B cell (primary cell): ENCODE measurements around the gene QSOX1. TPM values are rescaled to one million over a fixed set of nuclear protein-coding genes. Genes with fewer than 3 reads are reported as not detected.

ENCODE experiments used
- ATAC-seq: fragments of 200-7000 bp; cut with Tn5 transposase; one replicate; pipeline ENCODE4 v1.10.0; 2021; ENCODE audit warnings: low read depth, mild to moderate bottlenecking, moderate number of reproducible peaks, moderate library complexity
- CTCF ChIA-PET: fragments of 350-600 bp; sonication (Branson Sonifier 250); formaldehyde crosslinking; loops from one replicate; lab custom pipeline; 2021; ENCODE audit warnings: antibody characterized with exemption, inconsistent platforms; lab: Charles Lee
- POLR2A ChIA-PET: fragments of 350-600 bp; sonication (Branson Sonifier 250); formaldehyde crosslinking; loops from one replicate; lab custom pipeline; 2021; ENCODE audit warnings: antibody characterized with exemption; lab: Charles Lee
- DNase-seq: peaks from one replicate; pipeline ENCODE4 v3.0.0; 2013
- H2AFZ ChIP-seq: 2 replicates; pipeline ENCODE4 v1.6.1; 2012; ENCODE audit warnings: mild to moderate bottlenecking, low read depth, low read length; ENCODE audit not compliant: insufficient read depth, poor library complexity, severe bottlenecking
- H3K27ac ChIP-seq, 2 donors: 1 replicate in 1 of 2; 2 replicates in 1 of 2; pipeline ENCODE4 v1.5.1; 2012 to 2013; ENCODE audit warnings: low read length in 2 of 2, mild to moderate bottlenecking in 2 of 2, moderate library complexity in 1 of 2
- H3K27me3 ChIP-seq, 4 experiments: fragments of 200-600 bp in 1 of 4; sonication (generic) in 1 of 4; replicated peaks in 1 of 4; 1 replicate in 2 of 4; 2 replicates in 2 of 4; pipeline versions ENCODE4 v1.6.1 to v1.7.0; 2013 to 2016; ENCODE audit warnings: low read length in 3 of 4, mild to moderate bottlenecking in 2 of 4, mixed read lengths in 1 of 4, moderate library complexity in 1 of 4; ENCODE audit not compliant: insufficient read depth in 4 of 4, control insufficient read depth in 3 of 4; ENCODE audit errors: control extremely low read depth in 1 of 4
- H3K36me3 ChIP-seq, 2 experiments: replicated peaks in 1 of 2; 1 replicate in 1 of 2; 2 replicates in 1 of 2; pipeline versions ENCODE4 v1.6.1 to v1.7.1; 2013; ENCODE audit warnings: low read length in 1 of 2; ENCODE audit not compliant: insufficient read depth in 2 of 2, control insufficient read depth in 1 of 2; ENCODE audit errors: control extremely low read depth in 1 of 2, extremely low read depth in 1 of 2
- H3K4me1 ChIP-seq, 2 donors: fragments of 200-600 bp in 1 of 2; sonication (generic) in 1 of 2; 1 replicate in 1 of 2; 2 replicates in 1 of 2; pipeline versions ENCODE4 v1.5.1 to v1.6.1; 2013 to 2017; ENCODE audit warnings: low read length in 2 of 2; ENCODE audit not compliant: control insufficient read depth in 2 of 2, insufficient read depth in 2 of 2
- H3K4me2 ChIP-seq: replicated peaks from 2 replicates; pipeline ENCODE3; 2012; ENCODE audit warnings: mild to moderate bottlenecking, low read depth, low read length; ENCODE audit not compliant: poor library complexity, severe bottlenecking
- H3K4me3 ChIP-seq, 5 experiments: fragments of 200-600 bp in 1 of 5; sonication (generic) in 1 of 5; 1 replicate in 3 of 5; 2 replicates in 2 of 5; pipeline versions ENCODE4 v1.5.1 to v1.7.0; 2011 to 2016; ENCODE audit warnings: low read length in 4 of 5, mild to moderate bottlenecking in 4 of 5, low read depth in 2 of 5, control low read depth in 1 of 5, moderate library complexity in 1 of 5; ENCODE audit not compliant: insufficient read depth in 1 of 5; ENCODE audit errors: control extremely low read depth in 1 of 5, extremely low read depth in 1 of 5
- H3K79me2 ChIP-seq: fragments of 200-600 bp; sonication (generic); one replicate; pipeline ENCODE4 v1.6.0; 2016; ENCODE audit warnings: low read length; ENCODE audit not compliant: control insufficient read depth, insufficient read depth
- H3K9ac ChIP-seq: fragments of 200-600 bp; sonication (generic); 2 replicates; pipeline ENCODE4 v1.6.1; 2017; ENCODE audit warnings: mild to moderate bottlenecking, low read length, moderate library complexity
- H3K9me3 ChIP-seq, 3 donors: one replicate each; pipeline versions ENCODE4 v1.6.1 to v1.7.1; 2013; ENCODE audit warnings: low read length in 2 of 3; ENCODE audit not compliant: control insufficient read depth in 2 of 3, insufficient read depth in 1 of 3; ENCODE audit errors: control extremely low read depth in 1 of 3
- H4K20me1 ChIP-seq: 2 replicates; pipeline ENCODE4 v1.6.0; 2012; ENCODE audit warnings: mild to moderate bottlenecking, low read length; ENCODE audit not compliant: insufficient read depth, control insufficient read depth, poor library complexity, severe bottlenecking
- H3K27ac Mint-ChIP-seq: one replicate; pipeline ENCODE4 v1.8.0; 2021; ENCODE audit warnings: mixed read lengths
- H3K27me3 Mint-ChIP-seq: one replicate; pipeline ENCODE4 v1.8.0; 2021; ENCODE audit warnings: mixed read lengths
- H3K4me1 Mint-ChIP-seq: one replicate; pipeline ENCODE4 v1.8.0; 2021; ENCODE audit warnings: mixed read lengths
- H3K4me3 Mint-ChIP-seq: one replicate; pipeline ENCODE4 v1.8.0; 2021; ENCODE audit warnings: mixed read lengths
- H3K9me3 Mint-ChIP-seq: one replicate; pipeline ENCODE4 v1.8.0; 2022; ENCODE audit warnings: mixed read lengths; ENCODE audit not compliant: insufficient read depth
- EZH2 ChIP-seq: IDR thresholded peaks from 2 replicates; pipeline ENCODE4 v1.6.1; 2012; ENCODE audit warnings: borderline replicate concordance, low read depth, mild to moderate bottlenecking, moderate library complexity, low read length; ENCODE audit not compliant: insufficient read depth, poor library complexity, severe bottlenecking
- WGBS: methylation state at CpG from one replicate; pipeline ENCODE4 v1.1.5; 2013; ENCODE audit warnings: missing lambda C conversion rate; ENCODE audit not compliant: insufficient coverage; 5-methylcytosine and 5-hydroxymethylcytosine counted together
- intact Hi-C: fragments of 100-400 bp; cut with micrococcal nuclease; formaldehyde crosslinking; loops from one replicate; pipeline ENCODE4 v1.10.0; 2022
- polyA plus RNA-seq: library from polyadenylated mRNA; depleted of rRNA; stranded (reverse); fragments of >200 nt; gene quantifications from 2 replicates; pipeline ENCODE4 v1.2.3, GENCODE V29; 2012
- total RNA-seq, 2 donors: library from RNA; stranded (reverse); fragments of 120-200 nt in 1 of 2; gene quantifications; 1 replicate in 1 of 2; 2 replicates in 1 of 2; pipeline versions ENCODE4 v1.2.3 to v1.2.4, GENCODE V29; 2013 to 2022
- TF ChIP-seq, protein P1 (sequence below): fragments of 200-600 bp; IDR thresholded peaks from one replicate; pipeline ENCODE4 v1.8.0; 2022; ENCODE audit warnings: antibody characterized with exemption, mild to moderate bottlenecking

QSOX1 gene
- total and polyA plus RNA-seq, 2 donors (not counting 1 experiment from before 2014, with no cell fraction given), result 11.4 to 20.6 TPM

GRCh38 chr1:180234369-180235076, 79.9 kb downstream of the QSOX1 start:
- H3K4me3 ChIP-seq, result no peak overlapping the region
- CTCF ChIA-PET, result no interaction called here
- Mint-ChIP-seq H3K4me3 (peak overlapping the region; percentile 66), H3K4me1 (peaks cover 38% of the 10 kb centered on the region), H3K27me3 (peaks cover 69% of the 10 kb centered on the region), H3K9me3 (no peaks in the 10 kb centered on the region), H3K27ac (no peak overlapping the region)
- no peak overlapping the region for H3K27ac ChIP-seq
- H3K79me2 ChIP-seq, result no peaks in the 10 kb centered on the region
- DNase-seq (peak; percentile 54), ATAC-seq (no peak)
- POLR2A ChIA-PET, result no interaction called here
- intact Hi-C loops, result no loop called here
- WGBS, result 6% methylated on average over 51 of the region's 51 CpGs
- TF ChIP-seq EZH2, result peak; percentile 77
- TF ChIP-seq, protein P1, sequence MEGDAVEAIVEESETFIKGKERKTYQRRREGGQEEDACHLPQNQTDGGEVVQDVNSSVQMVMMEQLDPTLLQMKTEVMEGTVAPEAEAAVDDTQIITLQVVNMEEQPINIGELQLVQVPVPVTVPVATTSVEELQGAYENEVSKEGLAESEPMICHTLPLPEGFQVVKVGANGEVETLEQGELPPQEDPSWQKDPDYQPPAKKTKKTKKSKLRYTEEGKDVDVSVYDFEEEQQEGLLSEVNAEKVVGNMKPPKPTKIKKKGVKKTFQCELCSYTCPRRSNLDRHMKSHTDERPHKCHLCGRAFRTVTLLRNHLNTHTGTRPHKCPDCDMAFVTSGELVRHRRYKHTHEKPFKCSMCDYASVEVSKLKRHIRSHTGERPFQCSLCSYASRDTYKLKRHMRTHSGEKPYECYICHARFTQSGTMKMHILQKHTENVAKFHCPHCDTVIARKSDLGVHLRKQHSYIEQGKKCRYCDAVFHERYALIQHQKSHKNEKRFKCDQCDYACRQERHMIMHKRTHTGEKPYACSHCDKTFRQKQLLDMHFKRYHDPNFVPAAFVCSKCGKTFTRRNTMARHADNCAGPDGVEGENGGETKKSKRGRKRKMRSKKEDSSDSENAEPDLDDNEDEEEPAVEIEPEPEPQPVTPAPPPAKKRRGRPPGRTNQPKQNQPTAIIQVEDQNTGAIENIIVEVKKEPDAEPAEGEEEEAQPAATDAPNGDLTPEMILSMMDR, result no peak
- H3K9me3 ChIP-seq, result peaks cover 0 to 45% (median 0%) of the 10 kb centered on the region in 3 donors
- no peaks in the 10 kb centered on the region for H4K20me1 ChIP-seq
- H3K9ac ChIP-seq, result no peak overlapping the region
- peak overlapping the region; percentile 66 for H3K4me2 ChIP-seq
- H3K4me1 ChIP-seq, result peaks cover 50 to 62% of the 10 kb centered on the region in 2 donors
- peaks cover 0 to 87% (median 76%) of the 10 kb centered on the region in 4 experiments for H3K27me3 ChIP-seq
- no peaks in the 10 kb centered on the region for H3K36me3 ChIP-seq
- H2AFZ ChIP-seq, result peak overlapping the region; percentile 38

DNA sequence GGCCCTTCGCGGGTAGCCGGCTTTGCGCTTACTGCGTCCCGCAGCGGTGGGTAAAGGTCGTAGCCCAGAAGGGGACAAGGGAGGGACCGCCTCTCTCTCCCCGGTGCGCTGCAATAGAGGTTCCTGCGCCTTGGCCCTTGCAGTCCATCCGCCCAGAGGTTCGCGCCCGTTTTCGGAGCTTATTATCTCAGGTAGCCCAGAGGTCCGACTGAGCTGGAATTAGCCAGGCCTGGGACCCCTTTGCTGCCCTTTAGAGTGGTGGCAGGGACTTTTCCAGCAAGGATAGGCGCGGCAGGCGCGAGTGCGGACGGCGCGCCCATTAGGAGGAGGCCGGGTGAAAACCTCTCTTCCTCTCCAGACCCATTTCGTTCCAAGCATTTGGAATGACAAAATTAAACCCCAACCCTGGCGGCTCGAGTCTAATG, 80.4 kb downstream of the QSOX1 start:
- H3K9ac ChIP-seq, result no peak overlapping the region
- no peak overlapping the region for H3K27ac Mint-ChIP-seq
- H4K20me1 ChIP-seq, result no peaks in the 10 kb centered on the region
- no peaks in the 10 kb centered on the region for H3K9me3 Mint-ChIP-seq
- CTCF ChIA-PET, result no interaction called here
- H3K4me1 ChIP-seq, result peaks cover 50 to 62% of the 10 kb centered on the region in 2 donors
- DNase-seq (peak; percentile 51), ATAC-seq (no peak)
- H2AFZ ChIP-seq, result peak overlapping the region; percentile 38
- H3K27ac ChIP-seq, result no peak overlapping the region
- peak overlapping the region in 1 of 5 experiments; percentile 19 for H3K4me3 ChIP-seq
- no peaks in the 10 kb centered on the region for H3K36me3 ChIP-seq
- peaks cover 0 to 45% (median 0%) of the 10 kb centered on the region in 3 donors for H3K9me3 ChIP-seq
- H3K79me2 ChIP-seq, result no peaks in the 10 kb centered on the region
- TF ChIP-seq EZH2, result no peak
- TF ChIP-seq, protein P1, result no peak
- POLR2A ChIA-PET, result no interaction called here
- peaks cover 38% of the 10 kb centered on the region for H3K4me1 Mint-ChIP-seq
- 5% methylated on average over 29 of the region's 30 CpGs for WGBS
- peak overlapping the region; percentile 66 for H3K4me2 ChIP-seq
- peak overlapping the region; percentile 66 for H3K4me3 Mint-ChIP-seq
- H3K27me3 ChIP-seq, result peaks cover 0 to 91% (median 77%) of the 10 kb centered on the region in 4 experiments
- intact Hi-C loops, result no loop called here
- peaks cover 74% of the 10 kb centered on the region for H3K27me3 Mint-ChIP-seq
